K562 treated with DMSO at 1 percent for 4 hours (cell line): ENCODE data around the gene PPHLN1. TPM values are rescaled to one million over a fixed set of nuclear protein-coding genes. Genes with fewer than 3 reads are reported as not detected.

Source experiments
- total RNA-seq: library from RNA; unstranded; fragments of 300-600 nt; gene quantifications from 2 replicates; pipeline ENCODE4 v1.2.3, GENCODE V29; 2022; ENCODE audit not compliant: insufficient read depth

PPHLN1 gene, protein sequence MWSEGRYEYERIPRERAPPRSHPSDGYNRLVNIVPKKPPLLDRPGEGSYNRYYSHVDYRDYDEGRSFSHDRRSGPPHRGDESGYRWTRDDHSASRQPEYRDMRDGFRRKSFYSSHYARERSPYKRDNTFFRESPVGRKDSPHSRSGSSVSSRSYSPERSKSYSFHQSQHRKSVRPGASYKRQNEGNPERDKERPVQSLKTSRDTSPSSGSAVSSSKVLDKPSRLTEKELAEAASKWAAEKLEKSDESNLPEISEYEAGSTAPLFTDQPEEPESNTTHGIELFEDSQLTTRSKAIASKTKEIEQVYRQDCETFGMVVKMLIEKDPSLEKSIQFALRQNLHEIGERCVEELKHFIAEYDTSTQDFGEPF
- 35.7 and 56.7 TPM in 2 replicates for total RNA-seq

DNA sequence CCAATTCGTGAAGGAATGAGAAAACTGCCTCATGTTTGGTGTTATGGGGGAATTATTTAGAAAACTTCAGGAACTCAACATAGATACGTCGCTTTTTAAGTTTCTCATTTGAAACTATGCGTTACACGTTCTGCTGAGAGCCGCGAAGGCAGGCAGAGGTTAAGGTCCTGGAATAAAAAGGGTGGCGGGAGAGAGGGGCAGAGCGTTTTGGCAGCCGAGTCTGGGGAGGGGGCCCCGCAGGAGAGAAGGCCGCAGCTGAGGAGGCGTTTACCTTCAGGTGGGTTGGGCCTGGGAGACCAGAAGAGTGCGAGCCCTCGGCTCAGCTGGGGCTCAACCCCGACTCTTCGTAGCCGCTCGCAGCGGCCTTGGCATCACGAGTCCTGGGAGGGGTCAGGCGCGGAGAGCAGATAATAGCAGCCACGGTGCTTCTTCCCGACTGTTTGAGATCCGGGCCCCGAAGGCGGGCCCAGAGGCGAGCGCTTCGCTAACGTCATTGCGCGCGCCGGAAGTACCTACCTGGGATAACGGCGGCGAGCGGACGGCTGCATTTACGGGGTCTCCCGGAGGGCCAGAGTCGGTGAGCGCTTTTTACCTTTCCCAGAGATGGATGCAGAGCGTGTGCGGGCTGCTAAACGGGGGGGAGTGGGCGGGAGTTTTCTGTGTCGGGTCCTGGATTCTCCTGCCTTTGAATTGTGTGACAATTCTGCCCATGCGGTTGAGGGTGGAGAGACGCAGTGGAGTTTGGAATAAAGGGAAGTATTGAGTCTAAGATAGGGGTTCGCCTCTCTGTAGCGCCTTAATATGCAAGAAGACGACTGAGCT lies at the start of gene PPHLN1, which contains the start of gene ZCRB1:
TSS of gene PPHLN1 (plus strand) at position 515 of the 822 bp plus-strand sequence. CDS start 9,736 bp downstream, outside the sequence.
TSS of gene ZCRB1 (minus strand) at position 442 of the 822 bp plus-strand sequence. CDS start 1,992 bp downstream, outside the sequence.

Other genes with a start within 250 kb of the PPHLN1 start
- gene GXYLT1, start 181.3 kb upstream of the PPHLN1 start, total RNA-seq, result 4.9 and 6.4 TPM in 2 replicates
- gene YAF2, start 87.9 kb upstream of the PPHLN1 start, total RNA-seq, result 6.1 and 6.3 TPM in 2 replicates
- gene ZCRB1, start 73 bp upstream of the PPHLN1 start, total RNA-seq, result 30.2 and 41.6 TPM in 2 replicates